HG03432 (cell line): Measurements from ENCODE around the gene UBE2E1.
"Not testable (repeated sequence)": the region's sequence is repeated elsewhere in the genome, so short reads cannot be mapped to it uniquely, and the experiment has no call there.

Source experiments
- ATAC-seq: cut with Tn5 transposase; IDR thresholded peaks from one replicate; pipeline ENCODE4 v1.9.1; 2021; ENCODE audit warnings: mild to moderate bottlenecking, moderate library complexity; ENCODE audit not compliant: unreplicated experiment

The UBE2E1 gene

GRCh38 chr3:23913873-23914743 is 108.4 kb downstream of the UBE2E1 start:
- ATAC-seq: peak; percentile 6

- ATAC-seq: no peak
Observed at GRCh38 chr3:23915537-23916108, 109.9 kb downstream of the UBE2E1 start.

- peak; percentile 53 for ATAC-seq
Observed at GRCh38 chr3:23916152-23916885, 110.6 kb downstream of the UBE2E1 start.

GRCh38 chr3:23916886-23917678 is 111.3 kb downstream of the UBE2E1 start, which contains the start of the genes NKIRAS1 and RPL15:
Gene NKIRAS1 (minus strand): TSS chr3:23916990. CDS start chr3:23910904, 6,086 bp downstream.
Gene RPL15 (plus strand): TSS chr3:23917132. CDS start chr3:23917860, 728 bp downstream.
- peak; percentile 94 for ATAC-seq

- not testable (repeated sequence) for ATAC-seq
Observed at GRCh38 chr3:23917679-23918303, 112.0 kb downstream of the UBE2E1 start.

GRCh38 chr3:23918331-23918730 is 112.6 kb downstream of the UBE2E1 start:
- ATAC-seq: not testable (repeated sequence)

GRCh38 chr3:23919628-23920027 is 113.9 kb downstream of the UBE2E1 start:
- no peak for ATAC-seq

GRCh38 chr3:23920151-23920655 is 114.4 kb downstream of the UBE2E1 start:
- no peak for ATAC-seq

GRCh38 chr3:23921052-23921511 is 115.3 kb downstream of the UBE2E1 start:
- no peak for ATAC-seq

- no peak for ATAC-seq
Observed at GRCh38 chr3:23923786-23924185, 118.0 kb downstream of the UBE2E1 start.

GRCh38 chr3:23926246-23926645 is 120.5 kb downstream of the UBE2E1 start:
- no peak for ATAC-seq

GRCh38 chr3:23926736-23927135 is 121.0 kb downstream of the UBE2E1 start:
- ATAC-seq: no peak

- no peak for ATAC-seq
Observed at GRCh38 chr3:23928524-23928923, 122.8 kb downstream of the UBE2E1 start.

GRCh38 chr3:23931597-23931996 is 125.8 kb downstream of the UBE2E1 start:
- ATAC-seq: no peak

- ATAC-seq: no peak
Observed at GRCh38 chr3:23932571-23932970, 126.8 kb downstream of the UBE2E1 start.

- ATAC-seq: no peak
Observed at GRCh38 chr3:23934253-23934652, 128.5 kb downstream of the UBE2E1 start.

GRCh38 chr3:23937296-23937695 is 131.5 kb downstream of the UBE2E1 start:
- no peak for ATAC-seq

- no peak for ATAC-seq
Observed at GRCh38 chr3:23938688-23939087, 132.9 kb downstream of the UBE2E1 start.

GRCh38 chr3:23940775-23941174 is 135.0 kb downstream of the UBE2E1 start:
- ATAC-seq: no peak
